GM12878 (cell line): ENCODE data around the gene PANK1. TPM values are rescaled to one million over a fixed set of nuclear protein-coding genes. Genes with fewer than 3 reads are reported as not detected.
A peak's percentile ranks its signal among the peaks of the same experiment; 100 is the strongest.

Experiments
- DPF2 ChIP-seq: fragments of 450-650 bp; IDR thresholded peaks from 2 replicates; pipeline ENCODE4 v1.6.1; 2017; ENCODE audit warnings: mild to moderate bottlenecking
- ESRRA ChIP-seq: IDR thresholded peaks from 2 replicates; pipeline ENCODE4 v1.6.1; 2012; ENCODE audit warnings: mild to moderate bottlenecking, low read length, improper control_type of control experiment
- FOS ChIP-seq: IDR thresholded peaks from 3 replicates; pipeline ENCODE4 v1.6.1; 2011; ENCODE audit warnings: borderline replicate concordance; ENCODE audit not compliant: insufficient read length; ENCODE audit errors: extremely low read depth
- FOXM1 ChIP-seq: IDR thresholded peaks from 2 replicates; pipeline ENCODE4 v1.6.1; 2012; ENCODE audit warnings: low read depth, mild to moderate bottlenecking, inconsistent platforms, low read length, moderate library complexity
- MAX ChIP-seq: IDR thresholded peaks from 2 replicates; pipeline ENCODE4 v1.6.1; 2012; ENCODE audit warnings: low read depth, low read length, improper control_type of control experiment
- MEF2B ChIP-seq: fragments of 450-650 bp; IDR thresholded peaks from 2 replicates; pipeline ENCODE4 v1.6.1; 2018; ENCODE audit warnings: mild to moderate bottlenecking, moderate library complexity; ENCODE audit not compliant: partially characterized antibody, poor library complexity, severe bottlenecking
- MLLT1 ChIP-seq: fragments of 450-650 bp; IDR thresholded peaks from 2 replicates; pipeline ENCODE4 v1.6.1; 2016; ENCODE audit warnings: mild to moderate bottlenecking
- RELB ChIP-seq: fragments of 450-650 bp; IDR thresholded peaks from 2 replicates; pipeline ENCODE4 v1.6.1; 2017; ENCODE audit warnings: low read depth, mild to moderate bottlenecking, moderate library complexity
- SMC3 ChIP-seq: IDR thresholded peaks from 2 replicates; pipeline ENCODE4 v1.6.1; 2011; ENCODE audit warnings: low read length, improper control_type of control experiment, borderline replicate concordance
- TAF1 ChIP-seq: IDR thresholded peaks from 2 replicates; pipeline ENCODE4 v1.6.1; 2011; ENCODE audit warnings: mild to moderate bottlenecking, low read depth, low read length, borderline replicate concordance
- TBL1XR1 ChIP-seq: IDR thresholded peaks from 2 replicates; pipeline ENCODE4 v1.6.1; 2012; ENCODE audit warnings: low read depth, low read length, improper control_type of control experiment
- ZNF592 ChIP-seq: fragments of 450-650 bp; IDR thresholded peaks from 2 replicates; pipeline ENCODE4 v1.6.1; 2017; ENCODE audit warnings: mild to moderate bottlenecking, moderate library complexity
- ZNF687 ChIP-seq: fragments of 450-650 bp; IDR thresholded peaks from 2 replicates; pipeline ENCODE4 v1.6.1; 2017; ENCODE audit warnings: mild to moderate bottlenecking, moderate library complexity
- polyA plus RNA-seq, 11 experiments: library from polyadenylated mRNA; depleted of rRNA in 4 of 11; unstranded in 6 of 11; stranded (reverse) in 5 of 11; fragments of >200 nt; fragmentation: Nextera tagmentation in 4 of 11; fragmentation: Illumina TruSeq in 1 of 11; extraction: Ambion mirVana in 4 of 11; extraction: Trizol in 1 of 11; gene quantifications; 1 replicate in 1 of 11; 2 replicates in 10 of 11; pipeline versions ENCODE4 v1.2.1 to v1.2.3, GENCODE V29; 2011 to 2016; ENCODE audit warnings: inconsistent platforms in 2 of 11, missing spikeins in 2 of 11, low read depth in 1 of 11
- total RNA-seq, 4 experiments: library from RNA; depleted of rRNA in 3 of 4; stranded (reverse); fragments of >200 nt in 3 of 4; fragmentation: Illumina TruSeq in 1 of 4; extraction: Trizol in 1 of 4; gene quantifications; 2 replicates each; pipeline versions ENCODE4 v1.2.1 to v1.2.3, GENCODE V29; 2013 to 2021

PANK1 gene
- total and polyA plus RNA-seq, 10 of the 15 experiments (the other 5 are each of a cell fraction or from before 2014, with no cell fraction given): 1.9 to 10.6 (median 5.8) TPM

GRCh38 chr10:89643812-89644690, 991 bp downstream of the PANK1 start (continued):
- TF ChIP-seq ZNF687 (no peak), FOS (peak; percentile 6), MLLT1 (0 out of 2 replicates have a peak, but pooled peaks have one; percentile 42), ESRRA (no peak), MEF2B (no peak), FOXM1 (no peak), MAX (no peak), SMC3 (no peak), RELB (no peak), TBL1XR1 (no peak), DPF2 (no peak), TAF1 (peak; percentile 83), ZNF592 (no peak)
